ENCODE results near the gene NFKBIE. TPM values are rescaled to one million over a fixed set of nuclear protein-coding genes. Genes with fewer than 3 reads are reported as not detected.

NFKBIE gene
- total RNA-seq, 1 donor from 2014 or later = 17.2 TPM

DNA sequence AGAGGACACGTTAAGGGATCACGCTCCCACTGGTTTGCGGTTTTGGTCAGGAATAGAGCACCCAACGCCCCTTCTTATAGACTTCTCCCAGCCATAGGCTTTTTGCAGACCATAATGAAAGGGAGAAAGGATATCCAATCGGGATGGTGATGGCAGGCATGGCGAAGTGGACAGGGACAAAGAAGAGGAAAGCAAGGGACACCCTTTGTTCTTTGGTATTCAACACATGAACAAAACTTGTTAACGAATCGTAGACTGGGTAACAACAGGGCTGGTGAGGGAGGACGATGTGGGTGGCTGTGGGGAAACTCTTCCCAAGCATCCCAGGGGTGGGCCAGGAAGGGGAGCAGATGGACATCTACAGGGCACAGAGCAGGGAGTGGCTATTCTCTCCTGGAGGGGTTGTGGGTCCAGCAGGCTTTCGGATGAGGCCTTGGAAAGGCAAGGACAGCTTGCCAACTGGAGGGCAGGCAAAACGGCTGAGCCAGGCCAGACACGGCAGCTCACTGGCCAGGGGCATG is 19.9 kb downstream of the NFKBIE start:
- H3K36me3 ChIP-seq = peaks cover 0 to 18% of the 10 kb centered on the region in 2 donors
- TF ChIP-seq POLR2A (IDR thresholded peaks at IDR 0.05) = no peak
- TF ChIP-seq, protein P1, sequence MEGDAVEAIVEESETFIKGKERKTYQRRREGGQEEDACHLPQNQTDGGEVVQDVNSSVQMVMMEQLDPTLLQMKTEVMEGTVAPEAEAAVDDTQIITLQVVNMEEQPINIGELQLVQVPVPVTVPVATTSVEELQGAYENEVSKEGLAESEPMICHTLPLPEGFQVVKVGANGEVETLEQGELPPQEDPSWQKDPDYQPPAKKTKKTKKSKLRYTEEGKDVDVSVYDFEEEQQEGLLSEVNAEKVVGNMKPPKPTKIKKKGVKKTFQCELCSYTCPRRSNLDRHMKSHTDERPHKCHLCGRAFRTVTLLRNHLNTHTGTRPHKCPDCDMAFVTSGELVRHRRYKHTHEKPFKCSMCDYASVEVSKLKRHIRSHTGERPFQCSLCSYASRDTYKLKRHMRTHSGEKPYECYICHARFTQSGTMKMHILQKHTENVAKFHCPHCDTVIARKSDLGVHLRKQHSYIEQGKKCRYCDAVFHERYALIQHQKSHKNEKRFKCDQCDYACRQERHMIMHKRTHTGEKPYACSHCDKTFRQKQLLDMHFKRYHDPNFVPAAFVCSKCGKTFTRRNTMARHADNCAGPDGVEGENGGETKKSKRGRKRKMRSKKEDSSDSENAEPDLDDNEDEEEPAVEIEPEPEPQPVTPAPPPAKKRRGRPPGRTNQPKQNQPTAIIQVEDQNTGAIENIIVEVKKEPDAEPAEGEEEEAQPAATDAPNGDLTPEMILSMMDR (IDR thresholded peaks at IDR 0.05) = no peak
- TF ChIP-seq POLR2AphosphoS5 (IDR thresholded peaks at IDR 0.05; ENCODE audit: insufficient read depth in 1 of 2, low read depth in 1 of 2) = no peak
- H3K9me3 ChIP-seq = no peaks in the 10 kb centered on the region
- peaks cover 29% of the 10 kb centered on the region for H3K4me1 ChIP-seq
- peak overlapping the region; percentile 100 for H3K27ac ChIP-seq
- H3K4me3 ChIP-seq = peak overlapping the region; percentile 97 to 100
- no peak for DNase-seq (ENCODE audit: extremely low spot score in 2 of 2)
- intact Hi-C loops (cut with DNase I) = no loop called here
- no peaks in the 10 kb centered on the region for H3K27me3 ChIP-seq

DNA sequence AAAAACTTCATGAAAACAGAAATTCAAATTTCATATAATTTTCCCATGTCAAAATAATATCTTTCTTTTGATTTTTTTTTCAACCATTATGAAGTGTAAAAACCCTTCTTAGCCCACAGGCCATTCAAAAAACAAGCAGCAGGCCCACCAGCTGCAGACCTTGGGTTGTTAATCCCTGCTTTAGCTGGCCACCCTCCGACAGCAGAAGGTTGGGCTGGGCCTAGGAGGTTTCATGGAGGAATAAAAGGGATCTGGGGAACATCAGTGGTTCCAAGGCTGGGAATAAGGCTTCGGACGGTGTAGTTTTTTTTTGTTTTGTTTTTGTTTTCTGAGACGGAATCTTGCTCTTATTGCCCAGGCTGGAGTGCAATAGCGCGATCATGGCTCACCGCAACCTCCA is 22.0 kb downstream of the NFKBIE start:
- no peak for TF ChIP-seq POLR2A (IDR thresholded peaks at IDR 0.05)
- TF ChIP-seq, protein P1 (IDR thresholded peaks at IDR 0.05) = no peak
- TF ChIP-seq POLR2AphosphoS5 (IDR thresholded peaks at IDR 0.05; ENCODE audit: insufficient read depth in 1 of 2, low read depth in 1 of 2) = no peak
- intact Hi-C loops (cut with DNase I) = no loop called here
- Histone ChIP-seq H3K36me3 (no peaks in the 10 kb centered on the region), H3K4me3 (no peak overlapping the region), H3K9me3 (no peaks in the 10 kb centered on the region), H3K27me3 (no peaks in the 10 kb centered on the region), H3K4me1 (peaks cover 11% of the 10 kb centered on the region), H3K27ac (no peak overlapping the region)
- DNase-seq (ENCODE audit: extremely low spot score in 2 of 2) = no peak

DNA sequence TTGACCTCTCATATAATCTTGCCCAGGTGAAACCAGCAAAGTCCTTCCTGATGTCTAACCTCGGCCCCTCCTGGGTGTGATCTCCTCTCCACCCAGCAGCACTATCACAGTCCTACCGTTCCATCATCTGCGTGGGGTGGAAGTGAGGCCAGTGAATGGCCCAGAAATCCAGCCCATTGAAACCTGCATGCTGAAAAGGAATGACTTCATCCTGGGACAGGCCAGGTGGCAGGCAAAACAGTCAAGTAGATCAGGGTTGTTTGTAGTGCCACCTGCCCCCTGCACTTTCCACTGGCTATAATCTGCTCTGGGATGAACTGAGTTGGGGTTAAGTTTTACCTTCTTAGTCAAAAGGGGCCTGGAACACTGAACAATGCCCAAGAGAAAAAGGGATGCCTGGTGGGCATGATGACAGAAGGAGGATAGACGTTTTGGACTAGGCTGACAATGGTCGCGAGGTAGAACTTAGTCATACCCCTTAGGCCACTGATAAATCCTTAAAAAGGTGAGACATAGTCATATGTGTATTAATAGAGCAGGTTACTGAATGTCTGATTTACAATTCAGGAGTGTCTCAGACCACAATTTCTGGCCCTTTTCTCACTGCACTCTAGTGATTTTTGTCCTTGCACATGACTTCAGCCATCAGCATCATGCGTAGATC is 26.5 kb downstream of the NFKBIE start:
- no peaks in the 10 kb centered on the region for H3K9me3 ChIP-seq
- intact Hi-C loops (cut with DNase I) = no loop called here
- H3K27ac ChIP-seq = peak overlapping the region; percentile 99
- H3K27me3 ChIP-seq = no peaks in the 10 kb centered on the region
- H3K4me1 ChIP-seq = peaks cover 31% of the 10 kb centered on the region
- H3K4me3 ChIP-seq = no peak overlapping the region
- H3K36me3 ChIP-seq = no peaks in the 10 kb centered on the region
- no peak for TF ChIP-seq POLR2AphosphoS5 (IDR thresholded peaks at IDR 0.05; ENCODE audit: insufficient read depth in 1 of 2, low read depth in 1 of 2)
- no peak for TF ChIP-seq POLR2A (IDR thresholded peaks at IDR 0.05)
- TF ChIP-seq, protein P1 (IDR thresholded peaks at IDR 0.05) = no peak
- DNase-seq (ENCODE audit: extremely low spot score in 2 of 2) = no peak

DNA sequence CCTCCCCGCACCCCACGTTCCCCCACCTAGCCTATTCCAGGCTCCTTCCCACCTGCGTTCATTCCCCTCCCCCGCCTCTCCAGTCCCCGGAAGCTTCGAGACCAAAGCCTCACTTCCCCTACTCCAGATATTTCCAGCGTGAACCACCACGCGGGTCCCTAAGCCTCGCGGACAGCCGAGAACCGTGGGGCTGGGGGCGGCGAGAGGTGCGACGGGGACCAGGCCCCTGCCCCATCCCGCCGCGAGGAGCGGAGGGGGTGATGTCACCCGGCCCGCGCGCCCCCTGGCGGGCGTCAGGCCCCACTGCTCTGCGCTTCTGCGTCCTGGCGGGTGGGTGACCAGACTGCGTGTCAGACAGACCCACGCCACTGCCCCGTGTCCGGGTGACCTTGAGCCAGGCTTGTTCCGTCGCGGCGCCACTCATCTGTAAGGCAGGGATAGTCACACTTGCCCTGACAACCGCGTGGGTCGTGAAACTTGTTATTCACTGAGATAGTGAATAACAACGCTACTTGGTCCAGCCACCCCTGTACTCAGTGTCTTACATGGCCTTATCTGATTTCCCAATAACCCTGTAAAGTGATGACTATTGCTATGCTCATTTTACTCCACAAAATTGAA is 27.4 kb downstream of the NFKBIE start:
- TF ChIP-seq POLR2A (IDR thresholded peaks at IDR 0.05) (peak in 1 of 2 donors; percentile 19), POLR2AphosphoS5 (IDR thresholded peaks at IDR 0.05; ENCODE audit: insufficient read depth in 1 of 2, low read depth in 1 of 2) (peak in 1 of 2 donors; percentile 87)
- TF ChIP-seq, protein P1 (IDR thresholded peaks at IDR 0.05) = peak; percentile 98 to 99 (median 99)
- intact Hi-C loops (cut with DNase I) = no loop called here
- peaks cover 40% of the 10 kb centered on the region for H3K4me1 ChIP-seq

More for the DNA sequence above, 27.4 kb downstream of the NFKBIE start:
- Histone ChIP-seq H3K4me3 (peak overlapping the region; percentile 50 to 72), H3K9me3 (no peaks in the 10 kb centered on the region), H3K36me3 (peaks cover 0 to 2% of the 10 kb centered on the region in 2 donors), H3K27ac (peak overlapping the region; percentile 99), H3K27me3 (no peaks in the 10 kb centered on the region)
- DNase-seq (ENCODE audit: extremely low spot score in 2 of 2) = no peak
